Measurements from ENCODE around the gene KAT5. TPM values are rescaled to one million over a fixed set of nuclear protein-coding genes. Genes with fewer than 3 reads are reported as not detected.

Gene KAT5
- total and polyA plus RNA-seq, 2 of the 13 experiments (the other 11 are each of a cell fraction or from before 2014, with no cell fraction given), result 35.2 to 48.3 TPM

GRCh38 chr11:65744026-65744698 lies 32.1 kb downstream of the KAT5 start (continued):
- TF ChIP-seq HNRNPUL1 (IDR thresholded peaks at IDR 0.05; ENCODE audit: low read depth, low read length) (no peak), ZSCAN9 (CRISPR knock-in tag; IDR thresholded peaks at IDR 0.05; ENCODE audit: borderline replicate concordance) (no peak), ZBTB44 (CRISPR knock-in tag; IDR thresholded peaks at IDR 0.05) (no peak), SMAD9 (CRISPR knock-in tag; IDR thresholded peaks at IDR 0.05) (no peak), ZNF83 (CRISPR knock-in tag; IDR thresholded peaks at IDR 0.05; ENCODE audit: borderline replicate concordance) (no peak; the same call in 1 of the 2 replicates), BRD4 (CRISPR knock-in tag; IDR thresholded peaks at IDR 0.05) (no peak), MXD1 (CRISPR knock-in tag; IDR thresholded peaks at IDR 0.05) (no peak), ZMYM3 (CRISPR knock-in tag; IDR thresholded peaks at IDR 0.05) (peak; percentile 64), ARID4A (CRISPR knock-in tag; IDR thresholded peaks at IDR 0.05; ENCODE audit: borderline replicate concordance) (no peak; the same call in 1 of the 2 replicates), ATF6 (CRISPR knock-in tag; conservative IDR thresholded peaks at IDR 0.05) (no peak), RELA (CRISPR knock-in tag; IDR thresholded peaks at IDR 0.05) (no peak), MYC (CRISPR knock-in tag; IDR thresholded peaks at IDR 0.05; ENCODE audit: borderline replicate concordance) (no peak), ZNF296 (CRISPR knock-in tag; conservative IDR thresholded peaks at IDR 0.05) (no peak), EP300 (IDR thresholded peaks at IDR 0.05; ENCODE audit: low read depth in 2 of 2, low read length in 2 of 2) (no peak), EP300 (CRISPR knock-in tag; IDR thresholded peaks at IDR 0.05; ENCODE audit: borderline replicate concordance) (no peak), ZNF230 (CRISPR knock-in tag; IDR thresholded peaks at IDR 0.05) (no peak)
- TF ChIP-seq, protein P1, sequence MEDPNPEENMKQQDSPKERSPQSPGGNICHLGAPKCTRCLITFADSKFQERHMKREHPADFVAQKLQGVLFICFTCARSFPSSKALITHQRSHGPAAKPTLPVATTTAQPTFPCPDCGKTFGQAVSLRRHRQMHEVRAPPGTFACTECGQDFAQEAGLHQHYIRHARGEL (CRISPR knock-in tag; IDR thresholded peaks at IDR 0.05), result no peak
- TF ChIP-seq, protein P2, sequence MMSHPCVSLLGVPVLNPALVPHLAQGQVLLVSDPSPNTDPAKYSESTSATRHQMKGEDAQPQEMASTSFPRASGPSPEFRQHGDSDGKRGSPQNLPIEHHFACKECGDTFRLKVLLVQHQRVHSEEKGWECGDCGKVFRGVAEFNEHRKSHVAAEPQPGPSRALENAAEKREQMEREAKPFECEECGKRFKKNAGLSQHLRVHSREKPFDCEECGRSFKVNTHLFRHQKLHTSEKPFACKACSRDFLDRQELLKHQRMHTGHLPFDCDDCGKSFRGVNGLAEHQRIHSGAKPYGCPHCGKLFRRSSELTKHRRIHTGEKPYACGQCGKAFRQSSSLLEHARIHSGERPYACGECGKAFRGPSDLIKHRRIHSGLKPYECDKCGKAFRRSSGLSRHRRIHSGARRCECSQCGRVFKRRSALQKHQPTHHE (CRISPR knock-in tag; IDR thresholded peaks at IDR 0.05; ENCODE audit: borderline replicate concordance), result no peak
- TF ChIP-seq, protein P3, sequence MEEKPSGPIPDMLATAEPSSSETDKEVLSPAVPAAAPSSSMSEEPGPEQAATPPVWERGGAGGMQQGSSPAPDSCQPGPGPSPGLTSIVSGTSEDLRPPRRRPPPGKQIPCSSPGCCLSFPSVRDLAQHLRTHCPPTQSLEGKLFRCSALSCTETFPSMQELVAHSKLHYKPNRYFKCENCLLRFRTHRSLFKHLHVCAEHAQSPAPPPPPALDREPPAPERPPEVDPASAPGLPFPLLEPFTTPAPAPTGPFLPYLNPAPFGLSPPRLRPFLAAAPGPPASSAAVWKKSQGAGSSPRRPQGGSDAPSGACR (CRISPR knock-in tag; IDR thresholded peaks at IDR 0.05), result no peak
